Nephron progenitor cell (in vitro differentiated cells): ENCODE results near the gene GPR62.
"Not testable (repeated sequence)": the region's sequence is repeated elsewhere in the genome, so short reads cannot be mapped to it uniquely, and the experiment has no call there.

Experiments used
- DNase-seq: peaks from one replicate; pipeline ENCODE4 v3.0.0; 2021
- H3K27ac Mint-ChIP-seq: 2 replicates; pipeline ENCODE4 v1.8.0; 2021; ENCODE audit warnings: mild to moderate bottlenecking, moderate library complexity, mixed read lengths
- H3K27me3 Mint-ChIP-seq: 2 replicates; pipeline ENCODE4 v1.8.0; 2021; ENCODE audit warnings: mild to moderate bottlenecking, low read depth, mixed read lengths; ENCODE audit not compliant: poor library complexity
- H3K36me3 Mint-ChIP-seq: 2 replicates; pipeline ENCODE4 v1.8.0; 2021; ENCODE audit warnings: low read depth, mixed read lengths
- H3K4me1 Mint-ChIP-seq: 2 replicates; pipeline ENCODE4 v1.8.0; 2021; ENCODE audit warnings: mixed read lengths
- H3K4me3 Mint-ChIP-seq: 2 replicates; pipeline ENCODE4 v1.8.0; 2021; ENCODE audit warnings: mild to moderate bottlenecking, moderate library complexity, mixed read lengths
- H3K9me3 Mint-ChIP-seq: 2 replicates; pipeline ENCODE4 v1.8.0; 2021; ENCODE audit warnings: mild to moderate bottlenecking, moderate library complexity, mixed read lengths
- TF ChIP-seq, protein P1 (sequence below): fragments of 200-600 bp; sonication (generic); IDR thresholded peaks from 2 replicates; pipeline ENCODE4 v1.5.0; 2021; ENCODE audit warnings: antibody characterized with exemption

Gene GPR62

DNA sequence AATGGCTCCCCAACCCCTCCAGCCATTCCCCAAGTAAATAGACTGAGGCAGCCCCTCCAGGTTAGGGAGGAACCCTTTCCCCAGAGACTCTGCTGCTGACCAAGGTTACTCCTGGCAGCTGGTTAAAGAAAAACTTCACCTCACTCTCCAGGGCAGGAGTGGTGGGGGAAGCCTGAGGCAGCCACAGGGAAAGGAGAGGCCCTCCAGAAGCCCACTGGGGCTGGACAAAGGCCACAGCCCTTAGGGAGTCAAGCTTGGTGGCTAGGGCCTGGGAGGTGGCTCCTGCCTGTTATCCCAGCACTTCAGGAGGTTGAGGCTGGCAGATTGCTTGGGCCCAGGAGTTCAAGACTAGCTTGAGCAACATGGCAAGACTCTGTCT is 29.1 kb downstream of the GPR62 start:
- TF ChIP-seq, protein P1, sequence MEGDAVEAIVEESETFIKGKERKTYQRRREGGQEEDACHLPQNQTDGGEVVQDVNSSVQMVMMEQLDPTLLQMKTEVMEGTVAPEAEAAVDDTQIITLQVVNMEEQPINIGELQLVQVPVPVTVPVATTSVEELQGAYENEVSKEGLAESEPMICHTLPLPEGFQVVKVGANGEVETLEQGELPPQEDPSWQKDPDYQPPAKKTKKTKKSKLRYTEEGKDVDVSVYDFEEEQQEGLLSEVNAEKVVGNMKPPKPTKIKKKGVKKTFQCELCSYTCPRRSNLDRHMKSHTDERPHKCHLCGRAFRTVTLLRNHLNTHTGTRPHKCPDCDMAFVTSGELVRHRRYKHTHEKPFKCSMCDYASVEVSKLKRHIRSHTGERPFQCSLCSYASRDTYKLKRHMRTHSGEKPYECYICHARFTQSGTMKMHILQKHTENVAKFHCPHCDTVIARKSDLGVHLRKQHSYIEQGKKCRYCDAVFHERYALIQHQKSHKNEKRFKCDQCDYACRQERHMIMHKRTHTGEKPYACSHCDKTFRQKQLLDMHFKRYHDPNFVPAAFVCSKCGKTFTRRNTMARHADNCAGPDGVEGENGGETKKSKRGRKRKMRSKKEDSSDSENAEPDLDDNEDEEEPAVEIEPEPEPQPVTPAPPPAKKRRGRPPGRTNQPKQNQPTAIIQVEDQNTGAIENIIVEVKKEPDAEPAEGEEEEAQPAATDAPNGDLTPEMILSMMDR: no peak
- H3K36me3 Mint-ChIP-seq: peaks cover 7% of the 10 kb centered on the region
- peak overlapping the region; percentile 88 for H3K27ac Mint-ChIP-seq
- no peaks in the 10 kb centered on the region for H3K27me3 Mint-ChIP-seq
- H3K4me1 Mint-ChIP-seq: peaks cover 59% of the 10 kb centered on the region
- no peak for DNase-seq
- peak overlapping the region; percentile 88 for H3K4me3 Mint-ChIP-seq
- H3K9me3 Mint-ChIP-seq: no peaks in the 10 kb centered on the region

DNA sequence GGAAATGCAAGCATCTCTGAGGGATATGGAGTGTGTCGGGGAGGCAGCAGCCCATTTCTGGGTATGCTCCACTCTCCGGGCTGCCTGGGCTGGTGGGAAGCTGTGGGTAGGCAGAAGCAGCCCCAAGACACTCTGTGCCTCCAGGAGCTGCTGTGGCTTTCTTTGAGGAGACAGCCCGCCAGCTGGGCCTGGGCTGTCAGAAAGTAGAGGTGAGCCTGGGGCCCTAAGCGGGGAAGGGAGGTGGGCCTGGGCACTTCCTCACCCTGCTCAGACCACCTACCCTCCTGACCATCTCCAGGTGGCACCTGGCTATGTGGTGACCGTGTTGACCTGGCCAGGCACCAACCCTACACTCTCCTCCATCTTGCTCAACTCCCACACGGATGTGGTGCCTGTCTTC is 29.9 kb downstream of the GPR62 start:
- Mint-ChIP-seq H3K9me3 (no peaks in the 10 kb centered on the region), H3K27me3 (peaks cover under 1% of the 10 kb centered on the region), H3K27ac (no peak overlapping the region), H3K36me3 (peaks cover 7% of the 10 kb centered on the region), H3K4me1 (peaks cover 59% of the 10 kb centered on the region), H3K4me3 (peak overlapping the region; percentile 64)
- TF ChIP-seq, protein P1: no peak
- no peak for DNase-seq

DNA sequence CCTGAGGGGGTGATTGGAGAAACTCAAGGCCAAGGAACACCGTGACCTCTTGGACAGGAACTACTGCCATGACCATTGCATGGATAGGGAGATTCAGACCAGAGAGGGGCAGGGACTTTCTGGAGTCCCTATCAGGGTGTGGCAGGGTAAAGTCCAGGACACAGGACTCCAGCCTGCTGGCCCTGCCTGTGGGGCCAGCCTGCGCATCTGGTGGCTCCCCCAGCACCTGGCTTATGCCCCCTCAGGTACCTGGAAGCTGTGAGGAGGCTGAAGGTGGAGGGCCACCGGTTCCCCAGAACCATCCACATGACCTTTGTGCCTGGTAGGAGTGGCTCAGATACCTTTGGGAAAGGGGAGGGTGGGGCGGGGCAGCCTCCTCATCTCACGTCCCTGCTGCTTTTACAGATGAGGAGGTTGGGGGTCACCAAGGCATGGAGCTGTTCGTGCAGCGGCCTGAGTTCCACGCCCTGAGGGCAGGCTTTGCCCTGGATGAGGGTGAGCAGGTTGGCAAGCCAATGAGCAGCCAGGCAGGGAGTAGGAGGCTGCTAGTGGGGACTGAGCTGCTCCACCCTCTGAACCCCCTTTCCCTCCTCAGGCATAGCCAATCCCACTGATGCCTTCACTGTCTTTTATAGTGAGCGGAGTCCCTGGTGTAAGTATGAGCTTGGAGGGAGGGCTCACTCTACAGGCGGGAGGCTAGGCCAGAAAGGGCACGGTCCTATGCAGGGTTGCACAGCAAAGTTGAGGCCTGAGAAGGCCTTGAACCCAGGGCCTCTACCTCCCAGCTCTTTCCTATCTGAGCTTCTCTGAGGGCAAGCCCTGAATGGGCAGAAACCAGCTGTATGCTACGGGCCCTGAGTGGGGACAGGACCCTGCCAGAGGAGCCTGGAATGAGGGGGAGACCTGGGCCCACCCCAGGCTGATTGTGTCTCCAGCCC is 31.1 kb downstream of the GPR62 start:
- TF ChIP-seq, protein P1: no peak
- no peak overlapping the region for H3K4me3 Mint-ChIP-seq
- no peak for DNase-seq
- H3K27ac Mint-ChIP-seq: no peak overlapping the region
- no peaks in the 10 kb centered on the region for H3K9me3 Mint-ChIP-seq
- peaks cover 4% of the 10 kb centered on the region for H3K36me3 Mint-ChIP-seq
- peaks cover 59% of the 10 kb centered on the region for H3K4me1 Mint-ChIP-seq
- H3K27me3 Mint-ChIP-seq: peaks cover 2% of the 10 kb centered on the region

DNA sequence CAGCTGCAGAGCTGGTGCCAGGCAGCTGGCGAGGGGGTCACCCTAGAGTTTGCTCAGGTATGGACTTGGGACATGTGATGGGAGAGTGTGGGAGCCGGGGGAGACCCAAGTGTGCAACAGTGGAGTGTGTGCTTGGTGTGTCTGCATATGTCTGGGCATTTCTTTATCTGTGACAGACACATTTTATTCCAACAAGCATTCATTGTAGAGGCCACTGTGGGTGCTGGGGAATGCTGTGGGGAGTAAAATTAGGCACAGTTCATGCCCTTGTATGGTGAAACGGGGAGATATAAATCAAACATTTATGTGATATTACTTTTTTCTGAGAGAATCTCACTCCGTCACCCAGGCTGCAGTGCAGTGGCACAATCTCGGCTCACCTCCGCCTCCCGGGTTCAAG is 32.4 kb downstream of the GPR62 start:
- Mint-ChIP-seq H3K9me3 (no peaks in the 10 kb centered on the region), H3K27ac (no peak overlapping the region), H3K27me3 (peaks cover 2% of the 10 kb centered on the region), H3K4me3 (no peak overlapping the region), H3K4me1 (peaks cover 57% of the 10 kb centered on the region), H3K36me3 (peaks cover 11% of the 10 kb centered on the region)
- no peak for DNase-seq
- TF ChIP-seq, protein P1: no peak

DNA sequence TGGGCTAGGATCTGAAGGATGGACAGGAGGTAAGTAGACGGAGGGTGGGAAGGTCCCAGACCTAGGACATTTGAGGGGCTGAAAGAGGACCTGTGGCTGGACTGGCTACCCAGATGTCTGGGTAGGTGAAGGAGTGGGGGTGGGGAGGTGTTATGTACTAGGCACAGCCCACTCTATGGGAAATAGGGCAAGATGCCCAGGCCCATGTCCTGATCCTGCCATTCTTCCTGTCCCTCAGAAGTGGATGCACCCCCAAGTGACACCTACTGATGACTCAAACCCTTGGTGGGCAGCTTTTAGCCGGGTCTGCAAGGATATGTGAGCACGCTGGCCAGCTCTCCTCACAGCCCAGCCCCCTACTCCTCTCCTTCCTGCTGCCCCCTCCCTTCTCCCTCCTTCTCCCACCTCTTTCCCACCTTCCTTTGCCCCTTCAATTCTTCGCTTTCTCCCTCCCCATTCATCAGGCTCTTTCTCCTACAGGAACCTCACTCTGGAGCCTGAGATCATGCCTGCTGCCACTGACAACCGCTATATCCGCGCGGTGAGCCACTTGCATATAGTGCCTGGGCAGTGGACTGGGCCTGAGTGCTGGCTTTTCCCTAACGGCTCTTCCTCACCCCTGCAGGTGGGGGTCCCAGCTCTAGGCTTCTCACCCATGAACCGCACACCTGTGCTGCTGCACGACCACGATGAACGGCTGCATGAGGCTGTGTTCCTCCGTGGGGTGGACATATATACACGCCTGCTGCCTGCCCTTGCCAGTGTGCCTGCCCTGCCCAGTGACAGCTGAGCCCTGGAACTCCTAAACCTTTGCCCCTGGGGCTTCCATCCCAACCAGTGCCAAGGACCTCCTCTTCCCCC is 33.3 kb downstream of the GPR62 start:
- Mint-ChIP-seq H3K27ac (peak overlapping the region; percentile 84), H3K4me3 (no peak overlapping the region), H3K9me3 (no peaks in the 10 kb centered on the region), H3K4me1 (peaks cover 56% of the 10 kb centered on the region), H3K36me3 (peaks cover 21% of the 10 kb centered on the region), H3K27me3 (peaks cover 2% of the 10 kb centered on the region)
- TF ChIP-seq, protein P1: no peak
- DNase-seq: no peak

DNA sequence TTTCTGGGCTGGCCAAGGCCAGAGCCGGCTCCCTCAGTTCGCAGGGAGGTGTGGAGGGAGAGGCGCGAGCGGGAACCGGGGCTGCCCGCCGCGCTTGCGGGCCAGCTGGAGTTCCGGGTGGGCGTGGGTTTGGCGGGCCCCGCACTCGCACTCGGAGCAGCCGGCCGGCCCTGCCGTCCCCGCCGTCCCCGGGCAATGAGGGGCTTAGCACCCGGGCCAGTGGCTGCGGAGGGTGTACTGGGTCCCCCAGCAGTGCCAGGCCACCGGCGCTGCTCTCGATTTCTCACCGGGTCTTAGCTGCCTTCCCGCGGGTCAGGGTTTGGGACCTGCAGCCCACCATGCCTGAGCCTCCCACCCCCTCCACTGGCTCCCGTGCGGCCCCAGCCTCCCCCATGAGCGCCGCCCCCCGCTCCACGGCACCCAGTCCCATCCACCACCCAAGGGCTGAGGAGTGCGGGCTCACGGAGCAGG is 35.4 kb downstream of the GPR62 start:
- H3K27ac Mint-ChIP-seq, H3K27me3 Mint-ChIP-seq, H3K4me3 Mint-ChIP-seq, DNase-seq, H3K9me3 Mint-ChIP-seq: not testable (repeated sequence)
- peaks cover 57% of the 10 kb centered on the region for H3K4me1 Mint-ChIP-seq
- peaks cover 40% of the 10 kb centered on the region for H3K36me3 Mint-ChIP-seq
